HCT116 (cell line): ENCODE data around the gene MINAR1.

ENCODE experiments used
- REST ChIP-seq: IDR thresholded peaks from 2 replicates; pipeline ENCODE4 v1.6.1; 2012; ENCODE audit warnings: low read depth
- TF ChIP-seq, protein P1 (sequence below), 3 experiments: fragments of 200-600 bp in 1 of 3; sonication (generic) in 1 of 3; IDR thresholded peaks in 2 of 3; conservative IDR thresholded peaks in 1 of 3; 2 replicates each; pipeline ENCODE4 v1.5.1; 2012 to 2017; ENCODE audit warnings: low read depth in 2 of 3, low read length in 2 of 3, antibody characterized with exemption in 1 of 3, borderline replicate concordance in 1 of 3, control low read depth in 1 of 3, mild to moderate bottlenecking in 1 of 3, mixed read lengths in 1 of 3, mixed run types in 1 of 3, moderate library complexity in 1 of 3; ENCODE audit not compliant: insufficient read depth in 1 of 3

DNA sequence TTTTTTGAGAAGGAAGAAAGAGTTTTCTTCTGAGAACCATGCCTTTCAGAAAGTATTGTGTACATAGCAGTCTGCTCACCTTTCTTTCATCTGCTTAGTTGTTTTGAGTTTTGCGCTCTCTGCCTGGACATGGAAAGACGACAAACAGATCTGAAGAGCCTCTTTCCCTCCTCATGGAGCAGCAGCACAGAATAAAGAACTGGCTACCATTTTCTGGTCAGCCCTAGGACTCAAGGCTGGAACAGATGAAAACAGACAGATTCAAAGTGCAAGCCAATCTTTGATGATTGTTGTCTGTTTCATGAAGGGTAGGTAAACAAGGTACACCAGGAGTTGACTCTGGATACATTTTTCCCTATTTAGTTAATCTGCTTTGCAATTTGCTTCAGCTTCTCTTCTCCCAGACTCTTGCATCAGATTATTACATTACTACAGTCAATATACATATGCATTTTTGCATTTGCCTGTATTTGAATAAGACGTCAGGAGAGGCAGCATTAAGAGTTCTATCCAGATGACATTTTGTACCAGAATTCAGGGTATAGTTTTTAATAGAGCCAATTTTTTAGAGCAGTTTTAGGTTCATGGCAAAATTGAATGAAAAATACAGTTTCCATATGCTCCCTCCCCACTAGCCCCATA, 34.7 kb upstream of the MINAR1 start:
- TF ChIP-seq, protein P1, sequence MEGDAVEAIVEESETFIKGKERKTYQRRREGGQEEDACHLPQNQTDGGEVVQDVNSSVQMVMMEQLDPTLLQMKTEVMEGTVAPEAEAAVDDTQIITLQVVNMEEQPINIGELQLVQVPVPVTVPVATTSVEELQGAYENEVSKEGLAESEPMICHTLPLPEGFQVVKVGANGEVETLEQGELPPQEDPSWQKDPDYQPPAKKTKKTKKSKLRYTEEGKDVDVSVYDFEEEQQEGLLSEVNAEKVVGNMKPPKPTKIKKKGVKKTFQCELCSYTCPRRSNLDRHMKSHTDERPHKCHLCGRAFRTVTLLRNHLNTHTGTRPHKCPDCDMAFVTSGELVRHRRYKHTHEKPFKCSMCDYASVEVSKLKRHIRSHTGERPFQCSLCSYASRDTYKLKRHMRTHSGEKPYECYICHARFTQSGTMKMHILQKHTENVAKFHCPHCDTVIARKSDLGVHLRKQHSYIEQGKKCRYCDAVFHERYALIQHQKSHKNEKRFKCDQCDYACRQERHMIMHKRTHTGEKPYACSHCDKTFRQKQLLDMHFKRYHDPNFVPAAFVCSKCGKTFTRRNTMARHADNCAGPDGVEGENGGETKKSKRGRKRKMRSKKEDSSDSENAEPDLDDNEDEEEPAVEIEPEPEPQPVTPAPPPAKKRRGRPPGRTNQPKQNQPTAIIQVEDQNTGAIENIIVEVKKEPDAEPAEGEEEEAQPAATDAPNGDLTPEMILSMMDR (IDR thresholded peaks at IDR 0.05 in 2 of 3, conservative IDR thresholded peaks at IDR 0.05 in 1 of 3; ENCODE audit: borderline replicate concordance in 1 of 3, insufficient read depth in 1 of 3, low read depth in 2 of 3, low read length in 2 of 3) = no peak
- TF ChIP-seq REST = no peak
